H7 (cell line): ENCODE data around the gene ST3GAL4. TPM values are rescaled to one million over a fixed set of nuclear protein-coding genes. Genes with fewer than 3 reads are reported as not detected.
"Not testable (repeated sequence)": the region's sequence is repeated elsewhere in the genome, so short reads cannot be mapped to it uniquely, and the experiment has no call there.

Experiments
- DNase-seq: peaks from one replicate; pipeline ENCODE4 v3.0.0; 2012
- H3K27me3 ChIP-seq: 2 replicates; pipeline ENCODE4 v1.6.0; 2011; ENCODE audit warnings: mild to moderate bottlenecking, low read length; ENCODE audit not compliant: control insufficient read depth, insufficient read depth
- H3K36me3 ChIP-seq: replicated peaks from 2 replicates; pipeline ENCODE4 v1.5.1; 2011; ENCODE audit warnings: low read length; ENCODE audit not compliant: control insufficient read depth, insufficient read depth
- H3K4me3 ChIP-seq: 2 replicates; pipeline ENCODE4 v1.5.1; 2011; ENCODE audit warnings: low read depth, mild to moderate bottlenecking, control low read depth, low read length, moderate library complexity; ENCODE audit not compliant: insufficient read depth
- total RNA-seq: library from RNA; depleted of rRNA; stranded (reverse); fragments of >200 nt; shearing (Covaris generic); gene quantifications from 2 replicates; pipeline ENCODE4 v1.2.3, GENCODE V29; 2014; rRNA removed

Gene ST3GAL4, protein sequence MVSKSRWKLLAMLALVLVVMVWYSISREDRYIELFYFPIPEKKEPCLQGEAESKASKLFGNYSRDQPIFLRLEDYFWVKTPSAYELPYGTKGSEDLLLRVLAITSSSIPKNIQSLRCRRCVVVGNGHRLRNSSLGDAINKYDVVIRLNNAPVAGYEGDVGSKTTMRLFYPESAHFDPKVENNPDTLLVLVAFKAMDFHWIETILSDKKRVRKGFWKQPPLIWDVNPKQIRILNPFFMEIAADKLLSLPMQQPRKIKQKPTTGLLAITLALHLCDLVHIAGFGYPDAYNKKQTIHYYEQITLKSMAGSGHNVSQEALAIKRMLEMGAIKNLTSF
- total RNA-seq, result 16.0 and 19.4 TPM in 2 replicates

DNA sequence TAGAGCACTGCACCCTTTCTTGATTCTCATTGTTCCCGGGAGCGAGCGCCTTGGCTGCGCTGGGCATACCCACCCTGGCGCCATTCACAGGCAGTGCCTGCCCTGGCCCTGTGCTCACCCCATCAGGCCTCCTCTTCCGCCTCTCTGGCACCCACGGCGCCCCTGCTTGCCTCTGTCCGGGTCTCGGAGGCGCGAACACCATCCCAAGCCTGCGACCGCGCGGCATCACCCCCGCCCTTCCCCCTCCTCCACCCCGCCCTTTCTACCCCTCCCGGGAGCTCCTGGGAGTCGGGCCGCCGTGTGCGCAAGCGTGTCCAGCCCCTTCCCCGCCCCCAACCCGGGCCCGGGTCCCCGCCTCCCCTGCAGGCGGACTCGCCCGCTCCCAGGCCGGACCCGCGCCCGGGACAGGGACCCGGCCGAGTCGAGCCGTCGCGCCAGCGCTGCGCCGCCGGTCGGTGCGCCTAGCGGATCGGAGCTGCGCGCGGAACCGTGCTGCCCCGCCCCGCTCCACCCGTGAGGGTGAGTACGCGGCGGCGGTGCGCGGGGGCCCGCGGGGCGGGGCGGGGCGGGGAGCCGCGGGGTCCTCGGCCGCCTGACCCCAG lies at the start of gene ST3GAL4:
TSS of gene ST3GAL4 (plus strand) at position 363 of the 602 bp plus-strand sequence. CDS start 50,470 bp downstream, outside the sequence.
- Histone ChIP-seq H3K27me3 (no peaks in the 10 kb centered on the region; the same call in 1 of the 2 replicates), H3K36me3 (peaks cover 3% of the 10 kb centered on the region), H3K4me3 (peak within 1 kb of the TSS; percentile 98)
- peak; percentile 100 for DNase-seq

DNA sequence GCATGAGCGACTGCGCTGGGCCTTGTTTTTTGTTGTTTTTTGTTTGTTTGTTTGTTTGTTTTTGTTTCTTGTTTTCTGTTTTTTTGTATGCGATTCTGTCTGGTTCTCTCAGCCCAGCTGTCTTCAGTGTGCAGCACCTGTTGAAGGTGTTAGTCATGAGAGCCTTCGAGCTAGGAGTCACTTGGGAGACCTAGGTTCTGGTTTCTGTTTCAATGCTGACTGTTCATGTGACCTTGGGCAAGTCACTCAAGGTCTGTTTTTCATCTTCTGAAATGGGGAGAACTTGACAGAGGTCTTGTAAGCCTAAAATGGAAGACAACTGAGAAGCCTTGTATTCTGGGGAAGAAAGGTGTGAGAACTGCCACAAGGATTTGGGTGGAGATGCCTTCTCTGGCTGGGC lies 49.8 kb upstream of the ST3GAL4 start:
- no peak for DNase-seq
- Histone ChIP-seq H3K27me3 (no peaks in the 10 kb centered on the region), H3K4me3 (no peak overlapping the region), H3K36me3 (no peaks in the 10 kb centered on the region; the same call in 1 of the 2 replicates)

DNA sequence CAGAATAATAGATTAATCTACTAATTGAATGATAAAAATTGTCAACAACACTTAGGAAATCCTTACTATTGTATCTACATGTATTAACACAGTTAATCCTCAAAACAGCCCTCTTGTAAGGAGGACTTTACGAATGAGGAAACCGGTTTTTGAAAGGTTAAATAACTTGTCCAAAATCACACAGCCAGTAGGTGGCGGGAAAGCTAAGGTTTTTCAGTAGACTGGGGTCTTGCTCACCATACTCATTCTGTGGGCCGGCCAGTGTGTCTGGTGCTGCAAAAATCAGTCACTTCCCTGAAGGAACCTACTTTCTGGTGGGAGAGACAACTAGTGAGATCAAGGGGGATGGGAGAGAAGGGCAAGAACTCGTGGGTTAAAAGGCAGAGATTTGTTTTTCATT lies 47.8 kb upstream of the ST3GAL4 start:
- no peaks in the 10 kb centered on the region for H3K27me3 ChIP-seq
- no peaks in the 10 kb centered on the region; the same call in 1 of the 2 replicates for H3K36me3 ChIP-seq
- no peak overlapping the region for H3K4me3 ChIP-seq
- peak; percentile 55 for DNase-seq

DNA sequence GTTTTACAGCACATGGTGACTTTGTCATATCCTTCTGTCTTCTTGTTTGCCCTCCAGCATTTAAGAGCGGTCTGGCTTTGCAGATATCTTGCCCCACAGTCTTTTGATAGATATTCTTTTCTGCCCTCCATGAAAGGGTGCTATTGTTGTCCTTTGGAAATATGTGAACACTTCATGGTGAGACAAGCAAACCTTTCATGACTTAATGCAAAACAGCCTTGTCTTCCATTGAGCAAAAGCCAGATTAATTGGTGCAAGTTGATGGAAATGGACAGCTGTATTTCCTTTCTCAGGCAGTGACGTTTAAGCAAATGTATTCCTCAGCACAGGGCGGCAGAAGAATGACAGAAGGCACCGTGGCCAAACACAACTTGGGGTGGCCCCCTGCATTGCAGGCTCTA lies 47.2 kb upstream of the ST3GAL4 start:
- H3K27me3 ChIP-seq, result no peaks in the 10 kb centered on the region
- no peak for DNase-seq
- H3K4me3 ChIP-seq, result no peak overlapping the region

DNA sequence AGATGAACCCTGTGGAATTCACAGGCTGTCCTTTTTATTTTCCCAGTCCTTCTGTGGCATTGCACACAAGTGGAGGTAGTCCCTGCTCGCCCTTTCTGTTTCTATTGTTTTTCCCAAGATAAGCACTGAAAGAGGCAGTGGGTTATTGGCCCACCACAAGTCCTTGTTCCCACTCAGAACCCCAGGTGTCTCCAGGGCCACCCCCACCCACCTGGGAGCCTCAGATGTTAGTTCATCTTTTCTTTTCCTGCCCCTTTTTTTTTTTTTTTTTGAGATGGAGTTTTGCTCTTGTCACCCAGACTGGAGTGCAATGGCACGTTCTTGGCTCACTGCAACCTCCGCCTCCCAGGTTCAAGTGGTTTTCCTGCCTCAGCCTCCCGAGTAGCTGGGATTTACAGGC lies 46.7 kb upstream of the ST3GAL4 start:
- not testable (repeated sequence) for H3K27me3 ChIP-seq, H3K36me3 ChIP-seq, H3K4me3 ChIP-seq, DNase-seq

More for the DNA sequence above, 47.2 kb upstream of the ST3GAL4 start:
- no peaks in the 10 kb centered on the region; the same call in 1 of the 2 replicates for H3K36me3 ChIP-seq

DNA sequence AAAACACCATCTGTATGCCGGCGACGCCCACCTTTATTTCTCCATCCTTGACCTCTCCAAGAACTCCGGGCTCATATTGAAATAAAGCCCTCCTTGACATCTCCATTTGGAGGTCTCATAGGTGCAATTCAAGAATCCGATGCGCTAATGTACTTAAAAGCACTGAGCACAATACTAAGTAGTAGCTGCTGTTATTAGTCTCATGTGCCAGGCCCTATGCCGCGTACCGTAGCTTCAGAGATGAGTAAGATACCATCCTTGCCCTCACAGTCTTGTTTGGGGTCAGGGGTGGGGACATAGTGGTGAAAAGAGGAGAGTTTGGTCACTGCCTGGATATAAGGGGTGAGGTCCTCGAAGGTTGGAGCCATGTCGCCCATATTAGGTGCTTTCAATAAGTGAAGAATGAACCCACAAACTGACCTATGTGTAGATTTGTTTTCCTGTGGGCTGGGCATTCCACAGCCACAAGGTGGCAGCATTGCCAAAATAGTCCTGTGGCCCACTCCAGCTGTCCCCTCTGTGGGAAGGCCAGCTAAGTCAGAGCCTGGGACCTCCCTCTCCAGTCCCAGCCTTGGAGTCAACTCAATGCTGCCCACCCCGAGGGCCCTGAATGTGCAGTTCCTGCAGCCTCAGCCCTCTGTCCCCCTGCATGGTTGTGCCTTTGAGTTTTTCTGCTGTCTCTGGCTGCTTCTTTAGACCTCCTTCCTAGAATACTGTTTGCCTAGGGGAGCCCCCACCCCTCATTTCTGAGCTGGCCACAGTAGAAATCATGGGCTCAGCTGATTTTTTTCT lies 45.1 kb upstream of the ST3GAL4 start:
- peak; percentile 82 for DNase-seq
- no peak overlapping the region for H3K4me3 ChIP-seq
- no peaks in the 10 kb centered on the region; the same call in 1 of the 2 replicates for H3K36me3 ChIP-seq
- no peaks in the 10 kb centered on the region for H3K27me3 ChIP-seq

DNA sequence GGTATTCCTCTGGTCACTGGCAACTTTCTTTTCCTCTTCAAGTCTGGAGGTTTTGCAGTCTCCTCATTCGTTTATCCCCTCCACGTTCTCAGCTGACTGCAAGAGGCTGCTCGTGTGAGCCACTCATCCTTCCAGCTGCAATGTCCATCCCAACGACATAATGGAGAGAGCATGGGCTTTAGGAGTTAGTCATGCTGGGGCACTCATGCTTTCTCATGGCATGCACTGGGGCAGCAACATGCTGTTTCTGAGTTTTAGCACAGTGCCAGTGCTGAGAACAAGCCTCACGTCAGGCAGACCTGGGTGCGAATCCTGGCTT lies 44.5 kb upstream of the ST3GAL4 start:
- Histone ChIP-seq H3K4me3 (no peak overlapping the region), H3K36me3 (no peaks in the 10 kb centered on the region; the same call in 1 of the 2 replicates), H3K27me3 (no peaks in the 10 kb centered on the region)
- DNase-seq, result no peak

DNA sequence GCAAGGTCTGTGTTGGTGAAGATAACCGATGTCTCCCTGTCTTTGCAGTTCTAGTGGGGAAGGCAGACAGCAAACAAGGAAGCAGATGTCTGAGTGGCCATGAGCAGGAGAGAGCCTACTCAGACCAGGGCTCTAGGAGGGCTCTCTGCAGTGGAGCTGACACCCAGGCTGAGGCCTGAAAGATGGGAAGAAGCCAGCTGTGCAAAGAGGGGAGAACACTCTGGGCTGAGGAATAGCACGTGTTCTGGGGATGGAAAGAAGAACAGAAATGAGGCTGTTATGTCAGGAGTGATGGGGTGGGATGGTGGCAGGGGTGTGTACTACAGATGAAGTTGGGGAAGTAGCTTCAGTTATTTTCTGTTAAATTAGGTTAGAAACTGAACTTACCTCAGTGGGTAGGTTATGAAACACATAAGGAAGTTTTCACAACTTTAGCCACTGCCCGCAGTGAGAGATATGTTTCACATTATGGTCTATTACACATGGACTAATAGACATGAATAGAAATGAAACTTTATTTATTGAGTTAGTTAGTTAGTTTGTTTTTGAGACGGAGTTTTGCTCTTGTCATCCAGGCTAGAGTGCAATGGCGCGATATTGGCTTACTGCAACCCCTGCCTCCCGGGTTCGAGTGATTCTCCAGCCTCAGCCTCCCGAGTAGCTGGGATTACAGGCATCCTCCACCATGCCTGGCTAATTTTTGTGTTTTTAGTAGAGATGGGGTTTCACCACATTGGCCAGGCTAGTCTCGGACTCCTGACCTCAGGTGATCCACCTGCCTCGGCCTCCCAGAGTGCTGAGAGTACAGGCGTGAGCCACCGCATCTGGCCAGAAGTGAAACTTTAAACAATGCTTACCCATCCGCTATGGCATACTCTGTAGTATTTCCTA lies 43.8 kb upstream of the ST3GAL4 start:
- H3K36me3 ChIP-seq, result no peaks in the 10 kb centered on the region; the same call in 1 of the 2 replicates
- DNase-seq, result no peak
- no peak overlapping the region for H3K4me3 ChIP-seq
- H3K27me3 ChIP-seq, result no peaks in the 10 kb centered on the region

DNA sequence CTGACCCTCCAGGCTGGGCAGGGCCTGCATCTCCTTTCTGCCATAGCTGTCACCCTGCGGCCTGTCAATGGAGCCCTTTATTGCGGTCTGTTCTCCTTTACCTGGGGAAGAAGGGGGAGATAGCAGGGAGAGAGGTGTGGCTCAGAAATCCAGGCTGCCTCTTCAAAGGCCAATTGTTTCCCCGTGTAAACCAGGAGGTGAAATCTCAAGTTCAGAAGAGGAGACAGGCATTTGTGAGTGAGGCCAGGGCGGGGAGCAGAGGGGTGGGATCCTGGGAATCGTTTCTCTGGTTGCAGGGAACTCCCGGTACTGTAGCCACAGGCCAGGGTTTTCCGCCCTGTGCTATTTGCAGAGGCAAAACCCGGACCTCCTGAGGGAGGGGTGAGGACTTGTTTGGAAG lies 42.5 kb upstream of the ST3GAL4 start:
- DNase-seq, result no peak
- no peaks in the 10 kb centered on the region for H3K27me3 ChIP-seq
- H3K4me3 ChIP-seq, result no peak overlapping the region
- H3K36me3 ChIP-seq, result no peaks in the 10 kb centered on the region; the same call in 1 of the 2 replicates

DNA sequence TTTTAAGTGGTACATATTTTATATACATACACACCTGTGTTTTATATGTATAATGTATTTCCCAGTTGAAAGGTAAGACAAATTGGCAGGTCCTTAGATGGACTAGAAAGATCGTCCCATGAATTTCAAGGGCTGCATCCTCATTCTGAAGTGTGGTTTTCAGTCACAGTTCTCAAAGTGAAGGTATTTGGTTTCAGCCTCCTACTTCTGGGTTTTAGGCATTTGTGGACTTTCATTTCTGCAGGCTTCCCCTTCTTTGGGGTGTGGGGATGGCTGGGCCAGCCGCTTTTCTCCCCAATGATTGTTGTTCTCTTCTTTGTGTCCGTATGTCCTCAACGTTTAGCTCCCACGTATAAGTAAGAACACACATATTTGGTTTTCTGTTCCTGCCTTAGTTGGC lies 41.7 kb upstream of the ST3GAL4 start:
- H3K36me3 ChIP-seq, result no peaks in the 10 kb centered on the region; the same call in 1 of the 2 replicates
- no peak overlapping the region for H3K4me3 ChIP-seq
- no peaks in the 10 kb centered on the region for H3K27me3 ChIP-seq
- DNase-seq, result no peak

DNA sequence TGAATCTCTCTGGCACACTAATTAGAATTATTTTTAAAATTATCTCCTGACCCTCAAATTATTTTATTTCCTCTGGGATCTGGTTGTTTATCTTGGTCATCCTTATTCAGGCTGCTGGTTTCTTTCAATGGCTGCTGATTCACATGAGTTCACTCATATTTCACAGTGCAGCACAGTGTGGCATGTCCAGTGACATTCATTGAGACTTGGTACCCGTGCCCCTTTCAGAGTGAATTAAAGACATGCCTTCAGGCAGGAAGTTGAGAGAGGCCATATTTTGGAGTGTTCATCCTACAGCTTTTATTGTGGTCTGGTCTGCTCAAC lies 38.1 kb upstream of the ST3GAL4 start:
- Histone ChIP-seq H3K36me3 (no peaks in the 10 kb centered on the region; the same call in 1 of the 2 replicates), H3K4me3 (no peak overlapping the region), H3K27me3 (no peaks in the 10 kb centered on the region)
- no peak for DNase-seq

DNA sequence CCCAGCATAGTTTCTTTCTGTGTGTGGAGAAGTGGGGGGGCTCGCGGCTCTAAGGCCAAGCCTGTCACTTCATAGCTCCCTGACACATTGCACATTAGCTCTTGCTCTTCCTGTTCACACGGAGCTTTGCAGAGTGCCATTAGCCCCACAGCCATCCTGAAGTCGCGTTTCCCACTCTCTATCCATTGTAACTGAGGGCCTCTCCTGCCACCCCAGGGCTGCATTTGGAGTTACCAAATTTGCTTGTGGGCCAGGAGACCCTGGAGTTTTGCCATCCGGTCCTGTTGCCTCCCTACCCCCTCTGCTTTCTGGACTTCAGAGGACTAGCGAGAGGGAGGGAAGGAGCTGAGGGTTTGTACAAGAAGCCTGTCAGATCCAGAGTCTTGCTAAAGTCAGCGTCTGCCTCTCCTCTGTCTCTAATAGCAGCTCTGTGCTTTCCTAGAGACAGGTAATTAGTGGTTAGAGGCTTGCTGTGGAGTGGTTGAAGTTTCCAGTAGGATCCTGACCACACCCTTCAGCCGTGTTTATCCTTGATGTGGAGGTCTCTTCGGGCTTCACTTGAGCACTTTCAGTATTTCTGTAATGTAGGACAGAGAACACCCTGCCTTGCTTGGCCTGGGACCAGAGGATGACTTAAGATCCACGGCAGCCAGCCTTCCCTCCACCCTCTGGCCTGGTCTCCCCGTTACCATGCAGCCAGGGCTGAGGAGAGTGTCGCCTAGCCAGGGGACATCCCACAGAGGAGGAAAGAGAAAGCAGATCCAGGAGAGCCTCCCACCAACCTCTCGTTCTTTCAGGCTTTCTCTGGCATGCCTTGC lies 37.5 kb upstream of the ST3GAL4 start:
- H3K4me3 ChIP-seq, result no peak overlapping the region
- DNase-seq, result no peak

DNA sequence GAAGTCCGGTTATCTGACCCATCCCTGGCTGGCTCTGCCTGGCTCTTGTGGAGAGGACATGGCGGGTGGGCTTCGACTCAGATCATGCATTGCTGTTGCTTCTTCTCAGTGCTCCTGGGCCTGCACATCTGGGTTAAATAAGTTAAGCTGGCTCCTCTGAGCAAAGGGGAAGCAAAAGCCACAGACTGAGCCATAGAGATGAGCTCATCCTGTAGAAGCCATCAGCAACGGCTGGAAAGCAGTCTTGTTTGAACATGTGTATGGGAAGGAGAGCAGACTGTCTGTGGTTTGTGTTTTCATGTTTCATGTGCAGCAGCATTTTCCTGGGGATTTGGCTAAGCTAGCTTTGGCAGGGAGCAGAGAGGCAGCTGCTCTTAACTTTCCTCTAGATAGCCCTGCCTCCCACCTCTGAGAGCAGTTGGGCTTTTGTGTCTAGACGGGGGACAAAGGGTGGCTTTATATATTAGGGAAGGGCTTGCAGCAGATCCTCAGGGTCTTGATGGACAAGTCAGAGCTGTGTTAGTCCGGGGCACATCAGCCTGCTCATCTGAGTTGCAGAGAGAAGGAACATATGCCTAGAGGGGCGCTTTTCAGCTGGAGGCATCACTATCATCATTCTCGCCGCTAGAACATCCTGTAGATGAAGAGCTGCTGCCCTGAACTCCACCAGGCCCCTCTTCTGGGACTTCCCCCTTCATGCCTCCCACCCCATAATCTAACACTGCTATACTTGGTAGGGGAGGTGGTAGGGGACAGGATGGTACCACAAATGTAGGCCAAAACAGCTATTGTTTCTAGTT lies 36.7 kb upstream of the ST3GAL4 start:
- no peak for DNase-seq
- H3K36me3 ChIP-seq, result no peaks in the 10 kb centered on the region; the same call in 1 of the 2 replicates
- H3K4me3 ChIP-seq, result no peak overlapping the region

More for the DNA sequence above, 37.5 kb upstream of the ST3GAL4 start:
- H3K36me3 ChIP-seq, result no peaks in the 10 kb centered on the region; the same call in 1 of the 2 replicates
- no peaks in the 10 kb centered on the region for H3K27me3 ChIP-seq

More for the DNA sequence above, 36.7 kb upstream of the ST3GAL4 start:
- H3K27me3 ChIP-seq, result no peaks in the 10 kb centered on the region
